HG02885 (cell line): Measurements from ENCODE around the gene DLG2.
"Not testable (repeated sequence)": the region's sequence is repeated elsewhere in the genome, so short reads cannot be mapped to it uniquely, and the experiment has no call there.

Experiments
- ATAC-seq: cut with Tn5 transposase; IDR thresholded peaks from one replicate; pipeline ENCODE4 v1.9.1; 2021; ENCODE audit warnings: mild to moderate bottlenecking; ENCODE audit not compliant: unreplicated experiment, poor library complexity

DLG2 gene

DNA sequence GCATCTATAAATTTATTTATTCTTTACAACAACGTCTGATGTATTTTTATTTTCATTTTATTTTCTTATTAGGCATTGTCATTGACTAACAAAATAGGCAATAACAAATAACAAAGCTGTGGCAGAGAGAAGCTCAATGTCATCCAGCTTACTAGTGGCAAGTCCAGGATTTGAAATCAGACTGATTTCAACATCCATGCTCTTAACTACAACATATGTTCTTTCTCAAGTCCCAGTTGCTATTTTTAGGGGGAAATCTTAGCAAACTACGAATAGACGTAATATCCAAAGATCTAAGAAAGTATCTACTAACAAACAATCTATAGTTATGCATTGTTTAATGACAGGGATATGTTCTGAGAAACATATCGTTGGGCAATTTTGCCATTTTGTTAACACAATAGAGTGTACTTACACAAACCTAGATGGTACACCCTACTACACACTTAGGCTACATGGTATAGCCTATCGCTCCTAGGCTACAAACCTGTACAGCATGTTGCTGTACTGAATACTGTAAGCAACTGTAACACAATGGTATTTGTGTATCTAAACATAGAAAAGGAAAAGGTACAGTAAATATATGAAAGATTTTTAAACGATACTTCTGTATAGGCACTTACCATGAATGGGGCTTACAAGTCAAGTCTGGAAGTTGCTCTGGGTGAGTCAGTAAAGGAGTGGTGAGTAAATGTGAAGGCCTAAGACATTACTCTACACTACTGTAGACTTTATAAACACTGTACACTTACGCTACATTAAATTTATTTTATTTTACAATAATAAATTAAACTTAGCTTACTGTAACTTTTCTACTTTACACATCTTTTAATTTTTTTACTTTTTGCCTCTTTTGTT is 151.3 kb downstream of the DLG2 start:
- ATAC-seq, result no peak

DNA sequence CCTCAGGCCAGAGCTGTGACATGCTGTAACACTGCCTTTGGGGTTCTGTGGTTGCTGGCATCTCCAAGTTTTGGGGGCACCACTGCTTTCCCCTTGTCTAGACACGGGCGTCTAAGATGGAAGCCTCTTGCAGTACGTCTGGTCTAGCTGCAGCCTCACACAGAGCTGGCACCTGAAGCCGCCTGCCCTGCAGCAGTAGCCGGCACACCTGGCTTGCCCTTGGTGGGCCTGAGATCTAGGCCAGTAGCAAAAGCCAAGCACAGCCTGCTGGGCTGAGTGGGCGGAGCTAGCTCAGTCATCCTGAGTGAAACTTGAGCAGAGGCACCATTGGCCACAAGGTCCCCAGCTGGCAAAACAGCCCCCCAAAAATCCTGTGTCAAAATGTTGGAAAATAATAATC is 154.2 kb downstream of the DLG2 start:
- ATAC-seq, result no peak

- no peak for ATAC-seq
Measured at GRCh38 chr11:85464283-85464682, 162.9 kb downstream of the DLG2 start.

DNA sequence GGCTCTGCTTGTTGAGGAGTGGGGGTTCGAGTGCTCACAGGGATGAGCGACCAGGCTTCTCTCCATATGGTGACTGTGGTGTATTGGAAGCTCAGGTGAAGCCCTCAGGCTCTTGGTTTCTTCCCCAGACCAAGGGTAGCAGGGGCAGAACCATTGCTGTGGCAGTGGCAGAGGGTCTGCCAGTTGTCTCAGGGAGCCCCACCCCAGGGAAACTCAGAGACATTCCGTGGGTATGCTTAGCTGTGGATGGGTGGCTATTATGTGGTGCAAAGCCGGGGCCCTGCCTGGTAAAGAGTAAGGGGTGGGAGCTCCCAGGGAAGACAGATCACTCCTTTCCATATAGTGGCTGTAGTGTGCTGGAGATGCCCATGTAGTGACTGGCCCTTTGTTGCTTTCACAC is 167.8 kb downstream of the DLG2 start:
- no peak for ATAC-seq

GRCh38 chr11:85444479-85444878 is 182.7 kb downstream of the DLG2 start:
- ATAC-seq, result no peak

- no peak for ATAC-seq
Measured at GRCh38 chr11:85440273-85440672, 186.9 kb downstream of the DLG2 start.

- ATAC-seq, result no peak
Measured at GRCh38 chr11:85438328-85438727, 188.8 kb downstream of the DLG2 start.

DNA sequence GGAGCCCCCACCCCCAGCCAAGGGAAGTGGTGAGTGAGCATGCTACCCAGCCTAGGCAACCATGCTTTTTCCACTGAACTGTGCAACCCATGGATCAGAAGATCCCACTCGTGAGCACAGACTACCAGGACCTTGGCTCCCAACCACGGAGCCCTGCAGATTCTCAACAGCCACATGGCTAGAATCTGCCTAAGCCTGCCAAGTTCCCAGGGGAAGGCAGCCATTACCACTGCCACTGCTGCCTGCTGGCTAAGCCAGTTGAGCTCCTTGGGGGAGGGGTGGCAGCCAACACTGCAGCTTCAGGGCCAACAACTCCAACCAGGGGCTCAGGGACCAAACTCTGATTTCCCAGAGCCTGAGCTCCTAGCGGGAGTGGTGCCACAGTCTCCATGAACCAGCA is 195.8 kb downstream of the DLG2 start:
- ATAC-seq, result no peak

DNA sequence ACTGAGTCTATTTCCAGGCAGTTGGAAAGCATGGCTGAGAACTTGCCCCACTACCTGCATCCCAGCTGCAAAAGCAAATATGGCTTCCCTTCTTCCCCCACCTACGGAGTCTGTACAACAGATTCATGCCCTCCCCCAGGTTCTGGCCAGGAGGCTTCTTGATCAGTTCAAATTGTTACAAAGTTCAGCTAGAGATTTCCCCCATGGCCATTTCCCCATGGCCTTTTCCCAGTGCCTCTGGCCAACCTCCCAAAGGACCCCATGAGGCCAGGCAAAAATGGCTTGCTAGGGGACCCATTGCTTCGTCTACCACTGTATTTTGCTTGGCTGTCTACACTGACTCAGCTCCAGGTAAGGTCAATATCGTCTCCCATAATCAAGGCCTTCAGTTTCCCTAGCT is 203.3 kb downstream of the DLG2 start:
- no peak for ATAC-seq

- no peak for ATAC-seq
Measured at GRCh38 chr11:85423316-85423715, 203.8 kb downstream of the DLG2 start.

- no peak for ATAC-seq
Measured at GRCh38 chr11:85414175-85414574, 213.0 kb downstream of the DLG2 start.

- ATAC-seq, result no peak
Measured at GRCh38 chr11:85407648-85408047, 219.5 kb downstream of the DLG2 start.

- ATAC-seq, result no peak
Measured at GRCh38 chr11:85406841-85407240, 220.3 kb downstream of the DLG2 start.

DNA sequence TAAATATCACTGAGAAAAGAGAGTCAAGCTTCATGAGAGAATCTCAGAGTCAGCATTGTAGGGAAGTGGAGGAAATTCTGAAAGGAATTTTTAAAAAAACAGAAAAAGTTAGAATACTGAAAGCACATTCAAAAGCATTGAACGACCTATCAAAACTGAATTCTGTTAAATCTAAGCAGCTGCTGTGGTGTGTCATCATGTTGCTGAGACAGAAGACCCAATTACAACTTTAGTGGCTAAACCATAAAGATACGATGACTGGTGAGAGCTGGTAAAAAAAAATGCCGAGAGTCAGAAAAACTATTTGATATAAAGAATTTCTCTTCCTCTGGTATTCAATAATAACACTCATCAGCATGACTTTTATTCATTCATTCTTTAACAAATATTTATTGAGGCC is 220.8 kb downstream of the DLG2 start:
- no peak for ATAC-seq

- ATAC-seq, result not testable (repeated sequence)
Measured at GRCh38 chr11:85395515-85396055, 231.6 kb downstream of the DLG2 start.

- no peak for ATAC-seq
Measured at GRCh38 chr11:85394283-85394682, 232.9 kb downstream of the DLG2 start.

GRCh38 chr11:85391141-85391540 is 236.0 kb downstream of the DLG2 start:
- ATAC-seq, result no peak

DNA sequence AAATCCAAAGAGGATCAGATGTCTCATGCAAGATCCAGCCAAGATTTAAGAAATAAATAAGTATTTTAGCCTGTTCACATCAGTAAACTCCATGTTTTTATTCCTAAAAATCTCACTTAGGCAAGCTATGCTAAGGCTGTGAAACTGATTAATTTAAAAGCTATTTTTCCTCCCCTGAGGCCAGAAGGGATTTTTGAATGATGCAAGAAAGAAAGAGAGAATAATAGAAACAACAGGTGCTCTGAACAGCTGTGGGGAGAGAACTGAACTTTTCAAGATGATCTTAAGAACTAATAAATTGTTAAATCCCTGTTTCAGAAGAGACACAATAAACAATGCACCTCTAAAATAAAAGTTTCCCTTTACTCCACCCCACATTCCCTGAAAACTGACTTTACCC is 241.6 kb downstream of the DLG2 start:
- ATAC-seq, result no peak

DNA sequence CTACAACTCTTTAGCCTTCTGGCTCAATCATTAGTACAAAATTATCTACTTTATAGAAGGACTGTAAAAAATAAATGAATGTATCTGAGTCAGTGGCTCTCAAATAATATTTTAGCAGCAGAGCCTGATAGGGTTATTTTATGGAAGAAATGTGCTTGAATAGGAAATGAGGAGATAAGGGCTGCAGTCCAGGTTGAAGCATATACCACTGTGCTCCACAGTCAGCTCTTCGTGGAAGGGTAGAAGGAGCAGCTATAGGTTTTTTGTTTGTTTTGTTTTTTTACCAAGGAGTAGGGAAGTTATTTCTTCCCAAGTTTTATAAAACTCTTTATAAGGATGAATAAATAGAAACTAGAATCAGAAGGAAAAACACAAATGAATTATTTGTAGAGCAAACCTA is 242.0 kb downstream of the DLG2 start:
- ATAC-seq, result no peak

DNA sequence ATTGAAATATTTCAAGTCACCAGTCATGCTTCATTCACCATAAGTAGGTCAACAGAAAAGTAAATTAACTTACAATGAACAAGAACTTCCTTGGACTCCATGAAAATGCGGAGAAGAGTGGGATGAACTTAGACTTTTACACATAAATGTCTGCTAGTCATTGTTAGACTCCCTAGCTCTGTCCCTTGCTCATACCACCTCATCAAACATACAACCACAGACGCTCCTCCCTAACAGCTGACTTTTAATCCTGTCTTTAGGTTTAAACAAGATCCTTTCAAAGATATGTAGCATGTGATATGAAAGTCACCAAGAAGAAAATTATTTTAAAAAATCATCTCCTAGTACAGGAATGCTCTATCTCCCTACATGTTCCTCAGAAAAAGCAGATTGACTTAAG is 248.1 kb downstream of the DLG2 start:
- ATAC-seq, result no peak

- ATAC-seq, result no peak
Measured at GRCh38 chr11:85377901-85378300, 249.2 kb downstream of the DLG2 start.

- no peak for ATAC-seq
Measured at GRCh38 chr11:85359859-85360258, 267.3 kb downstream of the DLG2 start.
